NT2/D1 (cell line): ENCODE results near the gene NPAS3.

Experiments used
- DNase-seq: peaks from one replicate; pipeline ENCODE4 v3.0.0-alpha.2; 2011; ENCODE audit warnings: low read depth, low spot score
- H3K27me3 ChIP-seq: 2 replicates; pipeline ENCODE4 v1.6.0; 2011; ENCODE audit warnings: mild to moderate bottlenecking; ENCODE audit not compliant: insufficient read length, insufficient read depth
- H3K36me3 ChIP-seq: 2 replicates; pipeline ENCODE4 v1.6.1; 2011; ENCODE audit warnings: mild to moderate bottlenecking, low read length, mixed read lengths; ENCODE audit not compliant: insufficient read depth, insufficient read length
- H3K4me1 ChIP-seq: 2 replicates; pipeline ENCODE4 v1.5.1; 2011; ENCODE audit not compliant: insufficient read depth, insufficient read length
- H3K4me3 ChIP-seq: 2 replicates; pipeline ENCODE4 v1.5.1; 2011; ENCODE audit warnings: low read depth; ENCODE audit not compliant: insufficient read length
- H3K9ac ChIP-seq: 2 replicates; pipeline ENCODE4 v1.6.0; 2011; ENCODE audit warnings: low read depth; ENCODE audit not compliant: insufficient read length
- H3K9me3 ChIP-seq: 2 replicates; pipeline ENCODE4 v1.5.1; 2011; ENCODE audit warnings: mild to moderate bottlenecking, low read length; ENCODE audit not compliant: insufficient read depth
- SUZ12 ChIP-seq: IDR thresholded peaks from 2 replicates; pipeline ENCODE4 v1.6.1; 2011; ENCODE audit not compliant: insufficient read length, insufficient read depth; ENCODE audit errors: extremely low read depth
- YY1 ChIP-seq: IDR thresholded peaks from 2 replicates; pipeline ENCODE4 v1.6.1; 2011; ENCODE audit not compliant: insufficient read length, insufficient read depth
- ZNF274 ChIP-seq: IDR thresholded peaks from 2 replicates; pipeline ENCODE4 v1.6.1; 2011; ENCODE audit warnings: mild to moderate bottlenecking, low read depth, low read length

NPAS3 gene

GRCh38 chr14:33618361-33619105 lies 679.9 kb downstream of the NPAS3 start:
- DNase-seq: no peak
- no peak for TF ChIP-seq YY1
- no peak for TF ChIP-seq SUZ12
- no peak for TF ChIP-seq ZNF274
- Histone ChIP-seq H3K27me3 (no peaks in the 10 kb centered on the region), H3K9ac (no peak overlapping the region), H3K4me1 (no peaks in the 10 kb centered on the region), H3K4me3 (no peak overlapping the region), H3K9me3 (no peaks in the 10 kb centered on the region), H3K36me3 (no peaks in the 10 kb centered on the region)

DNA sequence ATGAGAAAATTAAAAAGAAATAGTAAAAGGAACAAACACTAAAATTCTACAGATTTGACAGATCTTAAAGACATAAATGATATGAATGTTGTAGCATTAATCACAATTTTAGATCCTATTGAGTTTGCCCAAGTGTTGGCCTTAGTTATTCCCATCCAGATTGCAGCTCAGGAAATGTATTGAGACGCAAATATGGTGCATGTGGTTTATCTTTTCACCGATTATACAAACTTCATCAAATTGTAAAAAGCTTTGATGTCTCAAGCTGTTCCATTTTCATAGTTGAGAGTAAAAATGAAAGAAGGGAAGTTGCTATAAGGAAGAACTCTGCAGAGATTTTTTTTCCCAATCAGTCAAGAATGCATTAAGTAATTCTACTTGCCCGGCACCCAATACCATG lies 683.8 kb downstream of the NPAS3 start:
- H3K4me1 ChIP-seq: no peaks in the 10 kb centered on the region

DNA sequence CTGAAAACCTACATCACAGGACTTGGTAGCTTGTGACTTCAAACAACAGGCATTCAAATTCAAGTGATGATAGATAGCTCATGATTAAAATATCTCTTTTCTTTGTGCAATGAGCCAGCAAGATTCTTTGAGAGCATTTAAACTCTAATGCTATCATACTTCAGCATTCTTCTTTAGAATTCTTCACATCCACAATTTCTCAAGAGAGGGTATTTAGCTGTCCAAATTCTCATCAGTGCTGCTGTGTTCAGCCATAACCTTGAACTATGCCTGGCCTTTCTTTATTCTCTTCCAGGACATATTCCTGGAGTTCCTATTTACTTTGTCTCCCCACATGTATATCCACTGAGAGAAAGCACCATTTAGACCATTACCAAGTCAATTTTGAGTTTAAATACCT lies 691.1 kb downstream of the NPAS3 start:
- no peaks in the 10 kb centered on the region for H3K36me3 ChIP-seq
- TF ChIP-seq YY1: no peak
- TF ChIP-seq SUZ12: no peak
- TF ChIP-seq ZNF274: no peak
- DNase-seq: no peak
- H3K9me3 ChIP-seq: no peaks in the 10 kb centered on the region
- no peaks in the 10 kb centered on the region for H3K27me3 ChIP-seq
- no peak overlapping the region for H3K4me3 ChIP-seq
- no peaks in the 10 kb centered on the region for H3K4me1 ChIP-seq
- no peak overlapping the region for H3K9ac ChIP-seq

More for the DNA sequence above, 683.8 kb downstream of the NPAS3 start:
- no peaks in the 10 kb centered on the region for H3K9me3 ChIP-seq
- TF ChIP-seq YY1: no peak
- no peak for TF ChIP-seq SUZ12
- TF ChIP-seq ZNF274: no peak
- DNase-seq: no peak
- H3K36me3 ChIP-seq: no peaks in the 10 kb centered on the region
- H3K9ac ChIP-seq: no peak overlapping the region
- H3K4me3 ChIP-seq: no peak overlapping the region
- no peaks in the 10 kb centered on the region for H3K27me3 ChIP-seq

DNA sequence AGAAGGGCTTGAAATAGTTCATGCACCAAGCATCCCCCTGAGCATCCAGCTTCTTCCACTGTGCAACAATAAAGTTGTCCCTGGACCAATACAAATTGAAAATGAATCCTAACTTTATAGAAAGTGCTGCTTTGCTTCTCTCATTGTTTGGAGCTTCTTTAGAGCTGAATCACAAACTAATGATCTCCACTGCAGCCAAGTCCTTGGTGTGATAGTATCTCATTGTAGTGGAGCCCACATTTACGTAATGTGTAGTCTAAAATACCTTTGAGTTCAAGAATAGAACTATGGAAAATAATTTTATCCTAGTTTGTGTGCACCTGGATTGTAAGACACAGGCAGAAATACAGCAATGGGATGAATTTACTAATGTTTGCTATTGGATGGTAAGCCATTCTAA lies 692.3 kb downstream of the NPAS3 start:
- no peaks in the 10 kb centered on the region for H3K36me3 ChIP-seq
- H3K9me3 ChIP-seq: no peaks in the 10 kb centered on the region
- no peak overlapping the region for H3K9ac ChIP-seq
- H3K4me1 ChIP-seq: no peaks in the 10 kb centered on the region
- H3K27me3 ChIP-seq: no peaks in the 10 kb centered on the region
- no peak for TF ChIP-seq SUZ12
- no peak for TF ChIP-seq ZNF274
- no peak for TF ChIP-seq YY1
- H3K4me3 ChIP-seq: no peak overlapping the region
- no peak for DNase-seq

DNA sequence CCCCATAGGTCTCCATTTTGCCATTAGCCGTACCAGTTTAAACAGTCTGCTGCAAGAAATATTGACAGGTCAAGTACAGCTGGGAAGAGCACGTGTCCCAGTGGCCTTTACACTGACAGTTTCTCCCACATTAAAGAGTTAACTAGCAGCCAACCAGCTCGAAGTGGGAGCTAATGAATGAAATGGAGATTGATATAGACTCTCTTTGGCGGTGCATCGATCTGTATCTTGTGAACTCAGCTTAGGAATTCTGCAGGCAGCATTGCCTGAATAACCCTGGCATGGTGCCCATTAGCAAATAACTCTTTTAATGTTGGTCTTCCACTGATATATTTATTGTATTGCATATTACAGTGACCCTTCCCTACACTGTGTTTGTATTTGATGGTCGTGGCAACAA lies 692.8 kb downstream of the NPAS3 start:
- DNase-seq: no peak
- H3K9ac ChIP-seq: no peak overlapping the region
- no peaks in the 10 kb centered on the region for H3K9me3 ChIP-seq
- no peaks in the 10 kb centered on the region for H3K4me1 ChIP-seq
- no peak for TF ChIP-seq YY1
- TF ChIP-seq ZNF274: no peak; the same call in 1 of the 2 replicates
- no peak for TF ChIP-seq SUZ12
- H3K27me3 ChIP-seq: no peaks in the 10 kb centered on the region
- no peak overlapping the region for H3K4me3 ChIP-seq
- H3K36me3 ChIP-seq: no peaks in the 10 kb centered on the region

GRCh38 chr14:33634631-33635030 lies 696.0 kb downstream of the NPAS3 start:
- Histone ChIP-seq H3K9me3 (no peaks in the 10 kb centered on the region), H3K36me3 (no peaks in the 10 kb centered on the region), H3K4me1 (no peaks in the 10 kb centered on the region), H3K9ac (no peak overlapping the region), H3K4me3 (no peak overlapping the region), H3K27me3 (no peaks in the 10 kb centered on the region)
- DNase-seq: no peak
- TF ChIP-seq ZNF274 (no peak), SUZ12 (no peak), YY1 (no peak)

GRCh38 chr14:33636716-33637115 lies 698.0 kb downstream of the NPAS3 start:
- H3K9me3 ChIP-seq: no peaks in the 10 kb centered on the region

More at GRCh38 chr14:33636716-33637115, 698.0 kb downstream of the NPAS3 start:
- no peak overlapping the region for H3K4me3 ChIP-seq
- no peak for DNase-seq
- no peaks in the 10 kb centered on the region for H3K27me3 ChIP-seq
- no peaks in the 10 kb centered on the region for H3K36me3 ChIP-seq
- H3K9ac ChIP-seq: no peak overlapping the region
- TF ChIP-seq YY1 (no peak), SUZ12 (no peak), ZNF274 (no peak)
- no peaks in the 10 kb centered on the region for H3K4me1 ChIP-seq
